NCI-H2081 (cell line): ENCODE data around the gene MDP1.

Source experiments
- DNase-seq, 2 experiments: peaks; one replicate each; lab custom pipeline; 2025; lab: John Stamatoyannopoulos, UW

Gene MDP1

DNA sequence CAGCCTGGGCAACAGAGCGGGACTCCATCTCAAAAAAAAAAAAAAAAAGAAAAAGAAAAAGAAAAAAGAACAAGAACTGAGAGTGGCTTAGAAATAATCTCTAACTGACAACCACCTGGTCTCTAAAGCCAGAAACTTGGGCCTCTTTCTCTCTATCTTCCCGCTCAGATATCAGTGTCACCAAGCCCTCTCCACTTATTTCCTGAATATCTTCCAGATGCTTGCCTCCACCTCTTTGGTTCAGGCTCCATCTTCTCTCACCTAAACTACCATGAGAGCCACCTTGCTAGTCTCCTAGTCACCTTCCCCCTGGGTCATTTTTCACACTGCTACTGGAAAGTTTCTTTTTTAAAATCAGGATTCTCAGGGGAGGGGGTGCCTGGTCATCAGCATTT, 18.8 kb downstream of the MDP1 start:
- no peak for DNase-seq

DNA sequence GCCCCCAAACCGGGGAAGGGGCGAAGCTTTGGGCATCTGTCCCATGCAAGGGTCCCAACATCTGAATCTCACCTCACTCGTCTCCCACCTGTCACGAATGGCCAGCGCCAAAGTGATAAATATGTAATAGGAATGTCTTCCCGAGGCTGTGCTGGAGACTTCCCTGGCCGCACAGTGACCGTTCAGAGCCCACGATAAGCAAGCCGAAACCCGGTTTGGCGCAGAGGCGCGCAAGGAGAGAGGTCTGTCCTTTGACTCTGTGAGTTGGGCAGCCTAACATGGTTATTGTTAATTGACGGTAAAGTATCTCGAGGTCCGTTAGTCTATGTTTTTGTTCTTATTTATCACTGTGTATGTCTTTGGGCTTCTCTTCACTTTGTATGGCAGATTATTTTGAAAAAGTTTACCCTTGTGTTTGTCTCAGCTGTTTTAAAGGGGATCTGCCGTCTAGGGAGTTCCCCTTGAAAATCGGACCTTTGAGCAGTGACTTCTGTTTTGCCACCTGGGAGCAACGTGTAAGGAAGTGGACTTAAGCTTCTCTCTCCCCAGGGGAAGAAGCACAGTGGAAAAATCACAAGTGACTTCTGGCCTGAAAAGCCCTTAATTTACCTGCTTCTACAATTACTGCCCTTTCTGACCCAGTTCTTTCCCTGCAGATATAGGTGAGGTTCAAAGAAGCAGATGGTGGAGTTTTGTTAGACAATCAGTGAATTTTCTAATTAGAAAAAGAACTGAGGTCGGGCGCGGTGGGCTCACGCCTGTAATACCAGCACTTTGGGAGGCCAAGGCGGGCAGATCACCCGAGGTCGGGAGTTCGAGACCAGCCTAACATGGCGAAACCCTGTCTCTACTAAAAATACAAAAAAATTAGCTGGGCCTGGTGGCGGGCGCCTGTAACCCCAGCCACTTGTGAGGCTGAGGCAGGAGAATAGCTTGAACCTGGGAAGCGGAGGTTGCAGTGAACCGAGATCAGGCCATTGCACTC, 19.5 kb downstream of the MDP1 start:
- no peak for DNase-seq

DNA sequence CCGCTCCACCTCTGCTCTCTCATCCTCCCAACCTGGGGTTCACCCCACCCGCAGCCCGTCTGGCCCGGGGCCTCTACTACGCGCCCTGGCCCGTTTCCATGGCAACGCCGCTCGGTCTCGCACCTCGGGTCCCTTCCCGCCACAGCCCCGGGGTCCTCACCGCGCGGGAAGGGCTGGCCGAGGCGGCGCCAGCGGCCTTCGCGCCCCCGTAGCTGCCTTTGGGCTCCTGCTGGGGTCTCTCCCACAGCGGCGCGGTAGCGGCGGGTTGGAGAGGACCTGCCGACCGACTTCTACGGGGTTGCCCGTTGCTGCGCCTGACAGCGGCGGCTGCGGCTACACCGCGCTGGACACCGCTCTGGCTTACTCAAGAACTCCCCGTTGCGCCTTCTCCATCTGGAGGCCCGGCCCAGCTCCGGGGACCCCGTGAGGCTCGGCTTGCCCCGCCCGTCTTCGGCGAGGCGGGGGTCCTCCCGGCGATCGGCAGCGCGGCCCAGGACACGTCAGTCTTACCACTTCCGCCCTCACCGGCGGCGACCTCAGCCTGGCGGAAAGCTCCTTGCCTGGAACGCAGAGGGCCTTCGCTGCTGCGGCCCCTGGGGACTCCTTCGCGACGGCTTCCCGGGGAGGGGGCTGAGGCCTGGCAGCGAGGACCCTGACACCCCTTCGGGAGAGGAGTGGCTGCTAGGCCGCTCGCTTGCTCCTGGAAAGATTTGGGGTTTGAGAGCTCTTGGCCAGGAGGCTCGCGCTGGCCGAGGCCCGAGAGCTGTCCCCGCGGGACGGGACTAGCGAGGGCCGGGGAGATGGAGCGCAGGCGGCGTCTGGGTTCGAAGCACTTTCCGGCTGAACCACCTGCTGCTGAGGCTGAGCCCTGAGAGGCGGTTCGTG, 20.4 kb downstream of the MDP1 start, which contains the start of gene TM9SF1:
TM9SF1 (minus strand) TSS at position 256 of the 885 bp plus-strand sequence. CDS start 422 bp downstream, outside the sequence.
- peak; percentile 72 to 82 for DNase-seq

DNA sequence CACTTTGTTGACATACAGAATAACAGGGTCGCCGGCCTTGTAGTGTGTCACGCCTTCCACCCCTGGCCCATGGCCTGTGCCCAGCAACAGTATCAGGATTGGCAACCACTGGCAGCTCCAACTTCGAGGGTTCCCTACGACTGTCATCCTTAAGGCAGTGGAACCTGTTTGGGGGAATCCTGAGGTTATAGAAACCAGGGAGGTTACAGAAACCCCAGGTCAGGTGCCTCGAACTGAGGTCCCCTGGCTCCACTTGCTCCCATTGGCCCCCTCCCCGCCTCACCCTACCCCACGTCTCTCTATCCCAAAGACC, 21.0 kb downstream of the MDP1 start:
- DNase-seq, result no peak

DNA sequence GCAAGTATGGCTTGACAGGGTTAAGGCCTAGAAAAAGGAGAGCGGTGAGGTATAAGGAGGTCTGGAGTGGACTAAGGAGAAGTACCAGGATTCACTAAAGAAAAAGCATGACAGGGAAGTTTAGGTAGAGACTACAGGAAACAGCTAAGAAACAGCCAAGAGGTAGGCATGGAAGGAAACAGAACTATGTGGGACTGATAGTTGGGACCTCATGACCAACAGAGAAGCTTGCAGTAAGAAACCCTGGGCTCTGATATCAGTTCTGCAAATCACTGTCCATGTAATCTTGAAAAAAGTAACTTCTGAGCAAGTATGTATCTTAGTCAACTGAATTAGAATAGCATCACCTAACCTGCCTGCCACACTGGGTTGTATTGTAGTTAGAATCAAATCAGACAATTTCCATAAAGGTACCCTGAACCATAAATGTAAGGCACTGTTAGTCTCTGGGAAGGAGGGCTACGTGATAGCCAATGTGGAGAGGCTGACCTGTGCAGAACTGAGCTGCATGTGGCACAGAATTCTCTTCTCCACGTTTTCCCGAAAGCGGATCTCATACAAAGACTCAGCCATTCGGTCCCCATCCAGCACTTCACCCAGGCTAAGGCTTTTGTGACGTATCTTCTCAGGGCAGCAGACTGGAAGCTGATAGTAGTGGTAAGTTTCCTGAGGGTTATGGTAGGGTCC, 21.5 kb downstream of the MDP1 start:
- DNase-seq, result no peak

DNA sequence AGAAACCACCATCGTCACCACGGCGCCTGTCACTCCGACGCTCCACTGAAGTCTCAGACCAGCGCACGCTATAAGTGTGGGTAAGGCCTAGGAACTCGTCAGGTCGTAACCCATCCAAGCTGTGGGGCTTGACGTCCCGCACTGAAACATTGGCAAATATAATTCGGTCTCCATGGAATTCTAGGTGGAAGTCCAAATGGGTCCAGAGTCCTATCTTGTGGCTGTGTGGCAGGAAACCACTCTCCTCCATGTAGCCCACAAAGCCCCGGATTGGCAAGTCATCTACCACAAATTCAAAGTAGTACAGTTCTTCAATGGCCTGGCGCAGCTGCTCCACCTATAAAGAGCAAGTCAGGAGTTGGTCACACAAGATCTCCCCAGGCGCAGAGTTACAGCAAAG, 22.9 kb downstream of the MDP1 start:
- DNase-seq, result no peak

DNA sequence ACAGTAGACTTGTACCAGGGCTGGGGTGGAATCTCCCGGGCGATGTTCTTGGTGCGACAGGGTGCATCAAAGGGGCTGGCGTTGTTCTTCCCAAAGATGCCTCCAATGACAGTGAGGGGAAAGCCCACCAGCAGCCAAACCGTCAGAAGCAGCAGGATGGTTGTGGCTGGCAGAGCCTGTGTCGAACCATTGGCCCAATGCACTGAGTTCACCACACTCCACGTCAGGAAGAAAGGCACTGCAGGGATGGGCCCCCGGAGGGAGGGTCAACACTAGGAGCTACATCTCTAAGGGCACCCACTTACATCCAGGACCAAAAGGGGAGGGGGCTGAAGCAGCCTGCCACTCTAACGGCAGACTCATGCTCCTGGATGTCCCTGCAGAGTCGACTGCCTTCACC, 25.4 kb downstream of the MDP1 start:
- DNase-seq, result no peak

DNA sequence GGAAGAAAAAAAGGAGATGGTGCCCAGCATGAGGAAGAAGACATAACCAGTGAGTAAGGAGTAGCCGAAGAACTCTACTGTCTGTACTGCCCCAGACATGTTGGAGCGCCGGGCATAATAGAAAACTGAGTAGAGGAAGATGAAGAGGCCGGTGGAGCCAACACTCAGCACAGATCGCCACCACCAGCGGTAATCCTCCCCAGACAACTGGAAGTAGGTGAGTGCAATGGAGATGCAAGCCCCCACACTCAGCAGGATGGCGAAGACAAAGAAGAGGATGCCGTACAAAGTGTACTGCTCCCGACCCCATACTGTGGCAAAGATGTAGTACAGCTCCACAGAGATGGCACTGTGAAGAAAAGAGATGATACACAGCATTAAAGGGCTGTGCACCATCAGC, 26.4 kb downstream of the MDP1 start:
- DNase-seq, result no peak

DNA sequence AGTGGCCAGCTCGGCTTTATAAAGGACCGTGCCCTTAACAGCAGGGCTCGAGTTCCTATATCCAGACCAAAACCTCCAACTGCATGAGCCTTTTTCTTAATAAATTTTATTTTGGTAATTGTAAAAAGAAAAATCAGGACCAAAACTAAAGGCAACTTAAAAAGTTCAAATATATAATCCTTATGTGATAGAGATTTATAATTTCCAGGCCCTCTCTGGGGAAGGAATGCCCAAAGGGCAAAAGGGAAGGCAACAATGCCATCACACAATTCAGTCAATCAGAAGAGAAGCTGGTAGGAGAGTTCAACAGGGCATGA, 26.8 kb downstream of the MDP1 start:
- DNase-seq, result no peak

DNA sequence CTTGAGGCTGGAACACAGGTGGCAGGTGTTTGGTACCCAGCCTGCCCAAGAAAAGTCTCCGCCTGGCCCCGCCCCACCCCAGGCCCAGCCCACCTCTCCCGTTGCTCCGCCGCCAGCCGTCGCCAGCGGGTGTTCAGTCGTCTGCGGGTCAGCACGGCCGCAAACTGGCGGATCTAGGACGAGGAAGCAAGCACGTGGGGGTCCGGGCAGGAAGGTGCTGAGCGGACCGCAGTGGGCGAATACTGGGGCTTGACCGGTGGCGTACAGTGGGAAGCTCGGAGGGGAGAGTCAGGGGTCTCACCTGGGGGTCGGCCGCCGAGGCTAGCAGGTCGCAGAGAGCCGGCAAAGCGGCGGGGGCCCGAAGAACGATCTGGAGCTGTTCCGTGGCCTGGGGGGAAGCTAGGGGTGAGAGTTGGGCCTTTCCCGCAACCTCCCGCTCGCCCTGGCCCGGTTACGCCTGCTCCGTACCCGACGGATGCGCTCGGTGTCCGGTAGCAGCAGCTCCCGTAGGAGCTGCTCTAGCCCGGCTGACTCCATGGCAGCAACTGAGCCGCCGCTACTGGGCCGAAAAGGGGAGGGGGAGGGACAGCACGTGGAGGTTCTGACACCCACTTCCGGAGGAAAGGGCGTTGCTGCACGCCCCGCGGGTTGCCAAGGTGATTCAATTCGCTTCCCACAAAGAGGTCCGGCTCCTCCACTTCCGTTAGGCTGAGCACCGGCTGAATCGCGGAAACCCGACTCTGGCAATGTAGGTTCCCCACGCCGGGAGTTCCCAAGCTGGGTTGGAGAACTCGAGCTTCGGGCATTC, 27.4 kb downstream of the MDP1 start, which contains the start of gene IPO4:
IPO4 (minus strand) TSS at position 566 of the 808 bp plus-strand sequence; CDS start at position 537, 29 bp downstream.
- DNase-seq, result peak; percentile 97 to 98

DNA sequence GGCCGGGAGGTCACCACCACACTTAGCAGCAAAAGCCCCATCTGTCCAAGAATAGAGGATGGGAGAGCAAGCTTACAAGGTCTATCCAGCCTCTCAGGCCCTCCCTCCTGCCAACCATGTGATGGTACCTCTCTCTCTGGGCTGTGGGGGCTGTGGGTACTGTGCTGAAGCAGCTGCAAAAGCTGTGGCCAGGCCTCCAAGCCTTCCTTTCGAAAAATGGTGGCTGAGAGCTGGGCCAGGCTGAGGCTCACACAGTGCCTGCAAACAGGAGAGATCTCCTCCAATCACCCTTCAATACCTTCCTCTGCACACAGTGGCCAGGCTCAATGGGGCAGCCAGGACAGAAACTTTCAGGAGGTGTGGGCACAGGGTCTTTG, 28.3 kb downstream of the MDP1 start:
- no peak for DNase-seq

DNA sequence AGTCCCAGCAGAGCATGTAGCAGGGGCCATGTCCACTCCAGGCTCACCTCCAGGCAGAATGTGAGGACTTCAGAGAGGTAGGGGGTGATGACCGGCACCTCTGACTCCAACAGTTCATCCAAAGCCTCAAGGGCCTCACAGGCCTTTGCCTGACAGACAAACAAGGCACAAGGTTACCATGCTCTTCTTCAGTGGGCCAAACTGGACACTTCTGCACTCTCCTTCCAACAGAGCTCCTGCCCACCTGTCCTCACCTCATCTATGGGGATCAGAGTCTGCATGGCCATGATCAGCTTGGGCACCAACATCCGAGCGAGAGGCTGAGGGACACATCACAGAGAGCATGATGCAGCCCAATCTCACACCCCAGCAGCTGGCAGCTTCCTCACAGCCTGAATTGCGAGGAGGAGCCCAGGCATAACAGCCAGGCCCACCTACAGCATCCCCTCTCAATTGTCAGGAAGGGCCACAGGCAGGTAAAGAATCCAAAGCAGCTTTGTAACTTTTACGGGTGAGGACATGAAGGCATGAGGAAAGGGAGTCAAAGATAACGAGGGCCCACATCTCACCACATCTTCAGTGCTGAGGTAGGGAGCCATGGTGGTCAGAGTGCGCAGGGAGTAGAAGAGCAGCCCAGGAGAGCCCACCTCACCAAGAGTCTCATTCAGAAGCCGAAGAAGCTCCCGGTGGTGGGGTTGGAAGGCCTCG, 28.9 kb downstream of the MDP1 start:
- DNase-seq, result no peak

DNA sequence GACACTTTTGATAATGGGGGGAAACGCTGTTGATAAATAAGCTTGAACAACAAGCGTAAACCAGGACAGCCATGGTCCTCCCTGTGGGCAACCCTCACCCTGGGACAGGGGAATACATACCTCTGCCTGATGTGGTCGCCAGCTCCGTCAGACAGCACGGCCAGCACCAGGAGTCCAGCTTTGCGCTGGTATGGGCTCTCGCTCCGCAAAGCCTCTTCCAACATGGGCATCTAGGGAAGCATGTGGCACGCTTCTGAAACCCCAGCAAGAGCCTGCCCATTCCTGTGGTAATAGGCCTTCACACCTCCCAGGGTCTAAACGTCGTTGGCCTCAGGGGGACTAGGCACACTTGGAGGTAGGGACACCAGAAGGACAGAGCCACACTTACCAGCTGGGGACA, 30.1 kb downstream of the MDP1 start:
- DNase-seq, result no peak

DNA sequence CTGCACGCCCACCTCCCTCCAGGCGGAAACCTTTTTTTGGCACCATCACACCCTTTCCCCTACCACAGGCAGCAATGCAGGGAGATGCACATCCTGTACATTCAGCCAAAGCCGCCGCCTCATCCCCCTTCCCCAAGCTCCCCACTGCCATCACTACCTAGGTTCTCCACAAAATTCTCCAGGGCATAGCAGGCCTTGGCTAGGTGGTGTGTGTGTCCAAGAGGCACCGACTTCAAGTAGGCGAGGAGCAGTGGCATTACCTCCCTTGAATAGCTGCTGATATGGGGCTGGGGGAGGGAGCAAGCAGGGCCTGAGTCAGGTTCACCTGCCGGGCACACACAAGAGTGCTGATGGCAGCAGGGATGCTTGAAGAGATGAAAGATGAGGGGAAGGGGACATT, 30.8 kb downstream of the MDP1 start:
- DNase-seq, result no peak

DNA sequence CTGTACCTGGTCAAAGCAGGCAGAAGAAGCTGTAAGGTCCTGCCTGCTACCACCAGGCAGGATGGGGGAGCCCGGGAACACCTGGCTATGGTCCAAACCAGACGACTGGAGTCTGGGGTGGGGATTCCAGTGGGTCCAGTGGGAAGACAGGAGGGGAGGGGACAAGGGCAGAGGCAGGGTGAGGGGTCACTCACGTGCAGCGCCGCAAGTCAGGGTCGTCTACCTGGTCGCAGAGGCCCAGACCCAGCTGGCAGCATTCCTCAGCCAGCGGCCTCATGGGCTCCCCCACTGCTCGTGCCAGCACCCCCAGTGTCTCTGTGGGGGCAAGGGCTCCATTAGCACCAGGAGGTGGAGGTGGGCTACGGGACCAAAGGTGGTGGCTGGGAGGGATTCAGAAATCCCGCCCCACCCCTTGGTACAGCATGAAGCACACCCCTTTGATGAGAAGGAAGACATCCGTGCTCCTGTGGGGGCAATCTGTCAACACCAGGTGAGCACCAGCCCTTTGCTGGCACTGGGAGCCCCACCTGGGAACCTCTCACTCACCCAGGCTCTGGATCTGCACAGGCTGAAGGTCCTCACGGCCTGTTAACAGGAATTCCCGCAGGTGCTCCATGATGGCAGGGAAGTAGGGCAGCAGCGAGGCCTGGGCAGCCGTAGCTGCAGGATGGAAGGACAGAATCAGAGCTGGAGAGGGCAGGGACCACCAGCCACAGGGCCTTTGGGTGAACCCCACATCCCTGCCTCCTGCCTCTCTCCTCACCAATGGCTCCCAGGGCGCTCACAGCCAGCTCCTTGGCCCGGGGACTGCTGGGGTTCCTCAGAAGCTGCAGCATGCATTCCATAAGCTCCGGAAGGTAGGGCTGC, 31.5 kb downstream of the MDP1 start:
- DNase-seq, result no peak

DNA sequence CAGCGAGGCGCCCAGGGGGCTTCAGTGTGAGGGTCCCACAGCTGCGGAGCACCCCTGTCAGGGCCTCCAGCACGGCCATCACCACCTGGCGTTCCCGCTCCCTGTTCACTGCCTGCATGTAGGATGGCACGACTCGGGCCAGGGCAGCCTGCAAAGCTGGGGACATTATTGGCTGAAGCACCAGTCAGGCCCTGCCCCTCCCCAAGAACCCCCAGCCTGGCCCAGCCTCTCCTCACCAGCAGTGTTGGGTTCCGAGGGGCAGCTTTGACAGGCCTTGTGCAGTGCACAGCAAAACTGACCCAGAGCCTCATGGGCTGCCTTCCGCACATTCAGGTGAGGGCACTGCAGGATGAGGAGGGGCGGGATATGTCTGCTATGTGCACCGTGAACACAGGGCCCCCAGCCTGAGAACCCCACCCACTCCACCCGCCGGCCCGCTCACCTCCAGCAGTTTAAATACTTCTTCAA, 32.8 kb downstream of the MDP1 start:
- no peak for DNase-seq

DNA sequence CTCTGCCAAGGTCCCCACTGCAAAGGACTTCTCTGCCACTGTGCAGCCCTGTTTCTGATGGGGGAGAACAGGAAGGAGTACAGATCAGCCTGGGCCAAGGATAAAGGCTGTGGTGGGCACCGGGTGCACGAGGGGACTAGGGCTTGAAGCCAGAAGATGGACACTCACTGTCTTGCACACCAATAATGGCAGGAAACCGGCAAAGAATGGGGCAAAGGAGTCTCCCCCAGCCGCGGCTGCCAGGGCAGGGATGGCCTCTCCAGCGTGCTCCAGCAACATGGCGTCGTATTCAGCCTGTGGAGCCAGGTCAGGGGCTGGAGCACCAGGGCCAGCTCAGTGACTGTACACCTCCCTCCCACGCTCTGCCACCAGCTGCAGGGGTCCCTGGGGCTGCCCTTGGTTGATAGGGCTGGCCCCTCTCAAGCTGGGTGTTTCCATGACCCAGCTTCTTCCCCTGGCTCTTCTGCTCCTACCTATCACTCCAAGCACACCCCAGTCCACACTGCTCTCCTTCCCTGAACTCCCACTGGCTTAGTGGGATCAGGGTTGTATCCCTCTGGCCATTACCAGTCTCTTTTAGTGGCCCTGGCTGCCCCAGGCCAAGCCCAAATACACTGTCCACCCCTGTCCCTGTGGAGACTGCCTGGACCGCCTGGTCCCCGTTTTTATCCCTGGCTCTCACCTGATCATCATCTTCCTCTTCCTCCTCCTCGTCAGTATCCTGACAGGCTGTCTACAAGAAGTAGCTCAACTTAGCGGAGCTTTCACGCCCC, 33.6 kb downstream of the MDP1 start:
- no peak for DNase-seq

DNA sequence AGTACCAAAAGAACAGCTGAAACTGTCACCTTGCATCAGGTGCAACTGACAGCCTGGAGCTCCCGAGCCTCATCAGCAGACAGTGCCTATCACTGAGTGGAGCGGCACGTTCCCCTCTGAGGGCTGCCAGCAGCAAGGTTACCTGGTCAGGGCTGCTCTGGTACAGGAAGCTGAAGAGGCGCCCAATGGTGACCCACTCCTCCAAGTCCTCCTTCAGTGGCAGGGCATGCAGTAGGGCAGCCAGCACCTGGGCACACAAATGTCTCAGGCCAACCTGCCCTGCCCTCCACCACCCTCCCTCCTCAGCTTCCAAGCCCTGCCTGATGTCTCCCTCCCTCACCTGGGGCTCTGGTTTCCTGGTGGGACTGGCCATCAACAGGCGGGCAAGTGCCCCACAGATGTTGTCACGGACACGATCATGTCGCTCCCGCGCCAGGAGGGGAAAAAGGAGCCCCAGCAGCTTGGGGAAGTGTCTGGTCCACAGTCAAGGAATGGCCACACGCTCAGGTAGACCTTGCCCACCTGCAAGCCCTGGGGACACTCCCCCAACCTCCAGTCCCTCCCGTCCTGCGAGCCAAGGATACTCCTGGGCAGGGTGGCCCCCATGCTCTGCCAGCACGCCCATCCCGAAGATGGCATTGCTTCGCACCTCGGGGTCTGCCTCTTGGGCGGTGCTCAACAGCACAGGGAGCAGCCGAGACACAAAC, 34.3 kb downstream of the MDP1 start:
- no peak for DNase-seq
